GM15510 (cell line): ENCODE results near the gene MRPL14.

ENCODE experiments used
- POLR2A ChIP-seq: IDR thresholded peaks from 3 replicates; pipeline ENCODE4 v1.6.1; 2011; ENCODE audit warnings: borderline replicate concordance; ENCODE audit not compliant: insufficient read length; ENCODE audit errors: extremely low read depth

Gene MRPL14

DNA sequence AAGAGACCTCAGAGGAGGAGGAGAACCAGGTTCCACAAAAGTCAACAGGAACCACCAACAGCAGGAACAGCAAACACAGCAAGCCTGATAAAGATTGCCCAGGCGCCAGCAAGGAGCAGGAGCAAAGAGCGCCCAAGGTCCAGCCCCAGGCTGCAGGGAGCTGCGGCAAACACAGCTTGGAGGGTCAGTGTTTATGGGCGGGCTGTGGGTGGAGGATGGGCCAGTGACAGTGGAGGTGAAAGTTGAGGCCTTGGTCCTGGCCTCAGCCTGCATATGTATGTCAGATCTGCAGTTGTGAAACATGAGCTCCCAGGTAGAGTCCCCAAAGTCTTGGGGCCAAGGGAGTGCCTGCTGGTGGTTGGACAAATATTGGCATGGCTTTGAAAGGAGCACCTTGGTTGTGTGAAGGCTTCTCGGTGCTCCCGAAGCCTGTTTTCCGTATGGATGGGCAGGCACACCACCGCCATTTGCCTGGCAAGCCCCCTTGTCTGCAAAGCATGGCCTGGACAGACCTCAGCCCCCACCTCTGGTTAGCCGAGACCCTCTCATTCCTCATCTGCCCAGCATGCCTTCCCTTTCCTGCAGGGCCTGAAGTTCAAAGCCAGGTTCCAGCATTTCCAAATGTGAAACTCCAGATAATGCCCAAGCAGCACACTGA is 29.4 kb upstream of the MRPL14 start:
- TF ChIP-seq POLR2A, result no peak

GRCh38 chr6:44154067-44154466 is 26.8 kb upstream of the MRPL14 start:
- TF ChIP-seq POLR2A, result no peak

- TF ChIP-seq POLR2A, result no peak
Observed at GRCh38 chr6:44152533-44152932, 25.3 kb upstream of the MRPL14 start.

- TF ChIP-seq POLR2A, result no peak
Observed at GRCh38 chr6:44152109-44152461, 24.8 kb upstream of the MRPL14 start.

DNA sequence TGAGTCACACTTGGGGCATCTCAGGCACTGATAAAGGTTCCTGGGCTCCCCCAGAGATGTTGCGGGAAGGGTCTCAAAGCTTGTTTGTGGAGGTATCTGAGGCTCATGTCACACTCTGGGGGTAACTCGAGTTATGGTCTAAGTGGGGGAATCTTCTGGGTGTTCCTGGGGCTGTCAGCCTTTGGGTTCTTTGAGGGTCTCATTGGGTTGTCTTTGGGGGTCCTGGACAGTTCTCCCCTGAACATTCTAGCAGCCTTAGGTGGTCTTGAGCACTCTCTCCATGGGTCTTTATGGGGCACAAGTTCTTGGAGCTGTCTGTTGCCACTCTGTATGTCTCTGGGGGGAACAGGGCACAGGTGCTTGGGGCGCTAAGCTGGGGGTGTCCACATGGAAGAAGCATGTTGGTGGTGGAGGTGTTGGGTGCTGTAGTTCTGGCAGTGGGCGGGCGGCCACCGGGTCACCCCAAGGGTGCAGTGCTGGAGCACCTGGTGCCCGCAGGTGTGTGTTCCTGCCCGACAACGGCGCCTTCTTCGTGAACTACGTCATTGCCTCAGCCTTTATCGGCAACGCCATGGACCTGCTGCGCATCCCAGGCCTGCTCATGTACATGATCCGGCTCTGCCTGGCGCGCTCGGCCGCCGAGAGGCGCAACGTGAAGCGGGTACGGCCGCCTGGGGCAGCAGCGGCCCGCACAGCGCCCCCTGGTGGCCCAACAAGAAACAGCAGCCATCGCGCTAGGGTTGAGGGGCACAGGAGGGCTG is 24.3 kb upstream of the MRPL14 start:
- TF ChIP-seq POLR2A, result no peak

DNA sequence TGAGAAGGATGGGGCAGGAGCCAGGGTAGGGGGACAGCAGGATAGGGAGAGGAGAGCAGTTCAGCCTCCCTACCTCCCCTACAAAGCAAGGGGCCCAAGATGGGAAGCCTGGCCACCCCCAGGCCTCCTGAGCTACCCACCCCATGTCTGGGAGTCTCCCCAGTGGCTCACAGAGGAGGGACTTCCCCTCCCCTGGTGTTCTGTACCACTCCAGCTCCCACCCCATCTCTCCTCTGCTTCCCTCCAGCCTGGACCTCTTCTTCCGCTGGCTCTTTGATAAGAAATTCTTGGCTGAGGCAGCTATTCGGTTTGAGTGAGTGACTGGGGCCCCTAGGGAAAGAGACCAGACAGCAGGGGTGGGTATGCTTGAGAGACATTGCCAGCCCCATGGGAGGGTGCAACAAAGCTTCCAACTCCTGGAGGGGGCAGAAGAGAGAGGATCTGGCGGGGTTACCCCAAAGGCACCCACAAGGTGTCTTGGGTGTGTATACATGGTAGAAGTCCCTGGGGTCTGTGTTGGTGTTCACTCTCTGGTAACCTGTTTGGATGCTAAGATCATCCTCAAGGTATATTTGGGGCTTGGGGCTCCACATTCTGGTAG is 23.2 kb upstream of the MRPL14 start:
- no peak for TF ChIP-seq POLR2A

GRCh38 chr6:44149369-44150012 is 22.2 kb upstream of the MRPL14 start:
- no peak for TF ChIP-seq POLR2A

DNA sequence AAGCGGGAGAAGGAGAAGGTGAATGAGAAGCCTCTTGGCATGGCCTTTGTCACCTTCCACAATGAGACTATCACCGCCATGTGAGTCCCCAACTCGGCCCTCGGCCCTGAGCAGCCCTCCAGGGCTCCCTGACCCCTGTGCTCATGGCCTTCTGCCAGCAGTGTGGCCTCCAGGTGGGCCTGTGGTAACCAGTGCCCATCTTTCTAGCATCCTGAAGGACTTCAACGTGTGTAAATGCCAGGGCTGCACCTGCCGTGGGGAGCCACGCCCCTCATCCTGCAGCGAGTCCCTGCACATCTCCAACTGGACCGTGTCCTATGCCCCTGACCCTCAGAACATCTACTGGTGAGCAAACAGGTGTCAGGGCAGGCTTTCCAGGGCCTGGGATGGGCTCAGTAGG is 21.1 kb upstream of the MRPL14 start:
- no peak for TF ChIP-seq POLR2A

DNA sequence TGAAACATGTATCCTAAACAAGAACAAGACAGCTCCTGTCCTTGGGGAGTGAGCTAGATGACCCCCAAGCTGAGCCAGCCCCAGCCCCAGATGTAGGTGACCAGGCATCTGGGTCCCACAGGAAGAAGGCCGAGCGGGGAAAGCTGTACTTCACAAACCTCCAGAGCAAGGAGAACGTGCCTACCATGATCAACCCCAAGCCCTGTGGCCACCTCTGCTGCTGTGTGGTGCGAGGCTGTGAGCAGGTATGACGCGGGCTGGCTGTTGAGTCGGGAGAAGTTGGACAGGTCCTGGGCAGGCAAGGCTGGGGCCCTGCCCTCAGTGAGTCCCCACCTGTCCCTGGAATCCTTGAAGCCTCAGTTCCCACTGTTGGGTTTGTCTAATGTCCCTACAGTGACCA is 20.0 kb upstream of the MRPL14 start:
- TF ChIP-seq POLR2A, result no peak

GRCh38 chr6:44146685-44147084 is 19.4 kb upstream of the MRPL14 start:
- no peak for TF ChIP-seq POLR2A

DNA sequence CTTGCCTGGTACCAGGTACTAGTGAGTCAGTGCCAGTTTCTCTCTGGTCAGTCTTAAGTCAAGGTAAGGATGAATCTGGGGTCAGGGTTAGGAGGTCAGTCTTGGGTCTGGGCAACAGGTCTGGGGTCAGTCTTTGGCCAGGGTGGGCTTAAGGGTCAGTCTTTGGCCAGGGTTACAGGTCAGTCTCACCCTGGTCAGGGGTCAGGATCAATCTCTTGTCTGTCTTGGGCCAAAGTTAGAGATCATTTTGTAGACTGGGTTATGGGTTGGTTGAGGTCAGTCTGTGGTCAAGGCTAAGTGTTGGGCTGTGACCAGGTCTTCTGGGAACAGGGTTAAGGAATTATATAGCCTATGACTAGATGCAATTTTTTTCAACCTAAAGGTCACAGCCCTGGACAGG is 18.6 kb upstream of the MRPL14 start:
- TF ChIP-seq POLR2A, result no peak

- TF ChIP-seq POLR2A, result no peak
Observed at GRCh38 chr6:44143731-44144130, 16.5 kb upstream of the MRPL14 start.

DNA sequence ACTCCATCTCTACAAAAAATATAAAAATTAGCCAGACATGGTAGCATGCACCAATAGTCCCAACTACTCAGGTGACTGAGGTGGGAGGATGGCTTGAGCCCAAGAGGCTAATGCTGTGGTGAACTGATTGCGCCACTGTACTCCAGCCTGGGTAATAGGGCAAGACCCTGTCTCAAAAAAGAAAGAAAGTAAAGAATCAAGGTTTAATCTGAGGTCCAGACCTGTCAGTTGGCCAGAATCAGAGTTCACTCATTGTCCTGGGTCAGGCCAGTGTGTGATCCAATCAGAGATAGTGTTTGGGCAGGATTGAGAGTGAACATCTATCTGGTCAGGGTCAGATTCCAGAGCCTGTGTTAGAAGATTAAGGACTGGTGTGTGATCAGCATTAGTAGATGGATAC is 15.6 kb upstream of the MRPL14 start:
- no peak for TF ChIP-seq POLR2A

GRCh38 chr6:44139351-44139743 is 12.1 kb upstream of the MRPL14 start:
- no peak for TF ChIP-seq POLR2A

GRCh38 chr6:44138717-44139350 is 11.6 kb upstream of the MRPL14 start:
- no peak for TF ChIP-seq POLR2A
